ENCODE results near the gene NUAK1.
"Not testable (repeated sequence)": the region's sequence is repeated elsewhere in the genome, so short reads cannot be mapped to it uniquely, and the experiment has no call there.

NUAK1 gene

DNA sequence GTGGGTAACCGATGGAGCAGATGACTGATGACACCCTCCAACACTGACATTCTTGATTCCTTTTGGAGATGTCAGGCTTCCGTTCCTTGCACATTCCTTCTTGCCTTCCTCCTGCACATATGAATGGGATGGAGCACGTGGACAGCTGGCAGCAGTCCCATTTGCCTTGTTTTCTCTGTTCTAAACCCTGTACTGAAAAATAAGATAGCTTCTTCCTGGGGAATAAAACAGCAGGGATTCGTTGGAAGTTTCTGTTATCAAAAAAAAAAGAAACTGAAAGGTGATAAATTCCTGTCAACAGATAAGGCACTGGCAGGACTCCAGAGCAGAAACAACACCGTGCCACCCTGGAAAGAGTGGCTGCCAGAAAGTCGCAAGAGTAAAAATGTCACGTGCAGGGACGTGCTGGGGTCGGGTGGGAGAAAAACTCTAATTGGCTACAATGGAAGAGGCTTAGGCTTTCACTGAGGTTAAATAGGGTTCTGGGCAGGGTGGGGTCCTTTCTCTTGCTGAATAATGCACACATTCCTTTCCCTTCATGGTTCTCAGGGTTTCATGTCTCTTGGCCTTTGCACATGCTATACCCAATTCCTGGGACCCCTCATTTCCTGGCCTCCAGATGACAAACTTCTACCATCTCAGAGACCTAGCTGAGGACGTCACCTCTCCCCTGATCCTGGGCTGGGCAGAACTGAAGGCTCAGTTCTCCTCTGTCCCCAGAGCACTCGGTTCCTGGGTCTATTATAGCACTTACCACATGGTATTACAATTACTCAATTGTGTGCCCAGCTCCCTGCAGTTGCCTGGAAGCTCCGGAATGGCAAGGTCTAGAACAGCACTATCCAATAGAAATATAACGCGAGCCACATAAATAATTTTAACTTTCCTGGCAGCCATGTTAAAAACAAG lies 7.0 kb upstream of the NUAK1 start:
- DNase-seq, result no peak

DNA sequence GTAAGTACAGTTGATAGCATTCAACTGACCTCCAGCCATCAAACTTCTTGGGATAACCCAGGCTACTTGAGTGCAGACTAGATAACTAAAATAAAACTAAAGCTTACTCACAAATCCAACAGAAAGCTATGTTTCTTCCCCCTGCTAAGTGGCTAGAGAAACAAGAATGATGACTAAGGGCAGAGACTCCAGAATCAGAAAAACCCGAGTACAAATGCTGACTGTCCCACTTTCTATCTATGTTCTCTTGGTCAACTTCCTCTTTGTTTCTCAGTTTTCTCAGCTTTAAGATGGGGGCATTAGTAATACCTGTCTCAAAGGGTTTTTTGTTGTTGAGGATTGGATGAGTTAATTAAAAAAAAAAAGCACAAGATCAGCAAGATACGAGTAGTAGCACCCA lies 6.1 kb upstream of the NUAK1 start:
- DNase-seq, result no peak

DNA sequence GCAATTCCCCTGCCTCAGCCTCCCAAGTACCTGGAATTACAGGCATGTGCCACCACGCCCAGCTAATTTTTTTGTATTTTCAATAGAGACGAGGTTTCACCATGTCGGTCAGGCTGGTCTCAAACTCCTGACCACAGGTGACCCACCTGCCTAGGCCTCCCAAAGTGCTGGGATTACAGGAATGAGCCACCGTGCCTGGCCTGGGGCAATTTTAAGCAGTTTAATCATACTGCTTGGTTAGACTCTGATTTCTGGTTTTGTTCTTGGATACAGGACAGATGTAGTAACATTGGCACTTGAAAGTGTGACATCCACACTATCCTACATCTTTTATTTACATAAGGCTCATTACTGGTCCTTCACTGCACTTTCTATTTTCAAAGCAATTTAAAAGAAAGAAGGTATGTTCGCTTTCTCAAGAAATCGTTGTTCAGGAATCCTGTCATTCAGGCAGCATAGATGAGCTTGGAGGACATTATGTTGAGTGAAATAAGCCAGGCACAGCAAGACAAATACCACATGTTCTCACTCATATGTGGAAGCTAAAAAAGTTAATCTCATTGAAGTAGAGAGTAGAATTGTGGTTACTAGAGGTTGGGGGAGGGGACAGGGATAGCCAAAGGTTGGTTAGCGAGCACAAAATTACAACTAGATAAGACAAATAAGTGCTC lies 4.0 kb upstream of the NUAK1 start:
- DNase-seq, result no peak

DNA sequence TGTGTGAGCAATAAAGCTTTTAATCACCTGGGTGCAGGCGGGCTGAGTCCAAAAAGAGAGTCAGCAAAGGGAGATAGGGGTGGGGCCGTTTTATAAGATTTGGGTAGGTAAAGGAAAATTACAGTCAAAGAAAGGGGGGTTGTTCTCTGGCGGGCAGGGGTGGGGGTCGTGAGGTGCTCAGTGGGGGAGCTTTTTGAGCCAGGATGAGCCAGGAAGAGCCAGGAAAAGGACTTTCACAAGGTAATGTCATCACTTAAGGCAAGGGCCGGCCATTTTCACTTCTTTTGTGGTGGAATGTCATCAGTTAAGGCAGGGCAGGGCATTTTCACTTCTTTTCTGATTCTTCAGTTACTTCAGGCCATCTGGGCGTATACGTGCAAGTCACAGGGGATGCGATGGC lies 3.2 kb upstream of the NUAK1 start:
- not testable (repeated sequence) for DNase-seq

DNA sequence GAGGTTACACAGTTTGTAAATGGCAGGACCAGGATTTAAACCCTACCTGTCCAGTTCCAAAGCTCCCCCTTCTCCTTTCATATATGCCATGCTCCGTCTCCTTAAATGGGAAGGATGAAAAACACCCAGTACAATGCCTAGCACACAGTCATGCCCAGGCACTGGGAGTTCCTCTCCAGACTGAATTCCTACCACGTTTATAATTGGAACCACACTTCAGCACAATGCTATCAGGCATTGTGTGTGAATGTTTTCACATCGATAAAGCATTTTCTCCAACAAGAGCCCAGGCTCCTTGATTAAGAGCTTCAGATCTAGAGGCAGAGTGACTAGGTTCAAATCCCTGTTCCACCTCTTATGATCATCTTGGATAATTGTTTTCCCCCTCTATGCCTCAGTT lies 2.7 kb upstream of the NUAK1 start:
- DNase-seq, result no peak

DNA sequence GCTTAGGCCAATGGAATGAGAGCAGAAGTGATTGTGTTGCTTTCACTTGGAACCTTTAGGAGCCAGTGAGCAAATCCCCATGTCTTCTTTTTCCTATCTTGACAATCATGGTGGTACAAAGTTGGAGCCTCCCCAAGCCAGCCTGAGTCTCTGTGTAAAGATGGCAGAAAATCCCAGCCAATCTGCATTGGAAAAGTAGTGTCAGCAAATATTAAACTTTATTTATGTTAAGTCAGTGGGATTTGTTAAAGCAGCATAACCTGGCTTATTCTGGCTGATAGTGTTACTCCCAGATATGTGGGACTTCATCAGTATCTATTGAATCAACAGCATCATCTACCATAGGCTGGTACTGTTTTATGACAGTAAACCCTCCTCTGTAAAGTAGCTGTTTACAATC lies 2.2 kb upstream of the NUAK1 start:
- DNase-seq, result no peak

DNA sequence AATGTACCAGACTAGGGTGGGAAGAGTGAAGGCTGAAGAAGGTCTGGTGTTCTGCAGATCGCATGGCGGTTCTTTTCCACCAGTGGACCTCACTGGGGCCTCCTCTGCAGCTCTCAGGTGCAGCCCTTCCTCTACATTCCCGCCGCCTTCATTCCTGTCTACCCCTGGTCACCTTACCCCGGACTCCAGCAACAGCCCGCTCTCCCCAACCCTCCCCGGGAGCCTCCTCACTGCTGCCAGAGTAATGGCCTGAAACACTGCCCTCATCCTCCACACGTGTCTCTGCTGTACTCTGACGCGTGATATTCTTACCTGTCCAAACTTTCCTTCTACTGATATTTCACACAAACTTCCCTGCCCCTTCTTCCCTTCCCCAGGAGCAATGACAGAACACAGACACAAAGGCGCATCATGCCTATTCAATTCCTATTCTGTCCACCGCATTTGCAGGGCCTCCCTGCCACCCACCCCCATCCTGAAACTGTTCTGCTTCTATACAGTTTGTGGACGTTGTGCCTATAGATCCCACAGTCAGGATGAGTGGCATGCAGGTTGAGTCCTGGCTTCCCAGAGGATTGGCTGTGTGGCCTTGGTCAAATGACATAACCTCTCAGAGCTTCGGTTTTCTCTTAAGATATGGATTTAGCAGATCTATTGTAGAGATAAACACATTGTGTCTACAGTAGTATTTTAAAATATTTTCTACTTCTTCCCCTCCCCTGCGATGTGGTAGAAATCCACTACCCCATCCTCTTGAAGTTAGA lies 1.7 kb upstream of the NUAK1 start:
- no peak for DNase-seq

DNA sequence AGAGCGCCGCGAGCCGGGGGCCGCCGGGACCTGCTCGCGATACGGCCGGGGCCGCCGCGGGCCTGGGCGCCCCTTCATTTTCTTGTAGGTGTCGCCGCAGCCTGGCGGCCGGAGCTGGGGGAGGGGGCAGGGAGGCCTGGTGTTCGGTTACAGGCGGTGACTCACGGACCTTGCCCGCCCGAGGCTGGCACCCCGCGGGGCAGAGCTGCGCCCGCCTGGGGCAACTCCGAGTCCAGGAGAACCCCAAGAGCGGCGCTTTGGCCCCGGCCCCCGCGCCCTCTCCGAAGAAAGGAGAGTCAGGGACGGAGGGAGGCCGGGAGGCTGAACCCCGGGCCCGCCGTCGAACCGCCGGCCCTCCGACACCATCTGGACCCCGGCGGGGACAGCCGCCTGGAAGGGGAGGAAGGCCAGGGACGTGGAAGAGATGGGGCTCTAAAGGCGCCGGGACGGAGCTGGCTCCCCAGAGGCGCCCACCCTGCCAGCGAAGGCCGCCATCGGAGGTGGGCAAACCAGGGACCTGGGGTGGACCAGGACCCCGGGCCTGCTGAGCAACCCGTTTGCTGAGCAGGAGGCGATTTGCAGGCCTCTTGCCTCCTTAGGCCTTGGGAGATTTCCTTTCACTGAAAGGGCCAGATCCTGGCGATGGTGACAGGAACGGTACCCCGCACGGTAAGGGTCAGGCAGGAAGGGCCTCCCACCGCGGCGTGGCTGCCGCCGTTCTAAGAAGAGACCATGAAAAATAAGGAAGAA lies 843 bp upstream of the NUAK1 start:
- DNase-seq, result no peak

DNA sequence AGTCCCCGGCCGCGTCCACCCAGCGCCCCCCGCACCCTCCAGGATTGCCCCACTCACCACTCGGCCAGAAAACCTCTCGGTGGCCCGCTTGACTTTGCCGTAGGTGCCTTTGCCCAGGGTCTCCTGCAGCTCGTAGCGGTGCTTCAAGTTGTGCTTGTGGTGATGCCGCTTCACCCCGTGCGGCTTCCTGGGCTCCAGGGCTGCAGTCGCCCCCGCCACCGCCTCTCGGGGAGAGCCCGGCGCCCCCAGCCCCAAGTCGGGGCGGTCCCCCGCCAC lies 459 bp downstream of the NUAK1 start:
- no peak for DNase-seq

DNA sequence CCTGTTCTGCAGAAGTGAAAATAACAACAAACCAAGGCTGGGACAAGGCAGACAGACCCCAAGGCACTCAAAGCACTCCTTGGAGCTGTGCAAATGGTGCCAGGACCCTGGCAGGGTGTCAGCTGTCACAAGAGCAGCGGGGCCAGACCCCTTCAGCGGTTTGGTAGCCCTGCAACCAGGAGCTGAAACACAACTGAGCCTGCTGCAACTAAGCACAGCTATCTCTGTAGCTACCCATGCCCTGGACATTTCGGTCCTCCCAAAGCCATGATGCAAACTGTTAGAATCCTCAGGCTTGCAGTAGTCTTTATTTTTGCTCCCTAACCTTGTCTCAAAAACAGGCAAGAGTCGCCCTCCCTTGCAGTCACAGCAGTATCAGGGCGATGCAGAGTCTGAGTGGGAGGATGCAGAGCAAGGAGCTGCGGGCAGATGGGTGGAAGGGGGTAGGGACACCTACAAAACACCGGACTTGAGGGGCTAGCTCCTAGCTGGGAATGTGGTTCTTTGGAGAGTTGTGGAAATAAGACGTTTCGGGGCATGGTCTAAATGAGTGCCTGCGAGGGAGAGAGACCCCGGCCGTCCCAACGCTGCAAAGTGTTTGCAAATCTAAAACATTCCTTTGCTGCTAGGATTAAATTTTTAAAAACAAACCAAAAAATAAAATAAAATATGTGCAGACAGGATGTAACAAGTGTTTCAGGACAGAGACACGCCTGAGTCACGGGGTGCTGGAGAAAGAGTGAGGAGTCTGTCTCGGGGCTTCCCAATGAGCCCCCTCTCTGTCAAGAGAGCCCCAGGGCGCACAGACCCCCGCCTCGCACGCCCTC lies 1.0 kb downstream of the NUAK1 start:
- DNase-seq, result no peak

DNA sequence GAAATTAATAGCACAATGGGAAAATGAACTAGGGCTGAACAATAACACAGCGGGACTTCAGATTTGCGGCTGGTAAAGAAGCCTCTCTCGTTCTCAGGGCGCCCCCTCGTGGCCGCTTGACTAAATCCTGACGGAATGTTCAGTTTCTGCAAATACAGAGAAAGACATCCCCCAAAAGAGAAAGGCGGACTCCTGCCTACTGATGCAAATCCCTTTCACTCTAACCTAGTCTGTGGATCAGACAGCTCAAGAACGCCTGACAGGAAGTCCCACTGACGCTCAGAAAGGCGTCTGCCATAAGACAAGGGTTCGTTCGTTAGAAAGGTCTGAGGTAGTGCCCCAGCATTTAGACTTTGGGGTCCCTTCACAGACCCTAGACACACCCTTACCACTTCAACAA lies 2.5 kb downstream of the NUAK1 start:
- DNase-seq, result no peak

DNA sequence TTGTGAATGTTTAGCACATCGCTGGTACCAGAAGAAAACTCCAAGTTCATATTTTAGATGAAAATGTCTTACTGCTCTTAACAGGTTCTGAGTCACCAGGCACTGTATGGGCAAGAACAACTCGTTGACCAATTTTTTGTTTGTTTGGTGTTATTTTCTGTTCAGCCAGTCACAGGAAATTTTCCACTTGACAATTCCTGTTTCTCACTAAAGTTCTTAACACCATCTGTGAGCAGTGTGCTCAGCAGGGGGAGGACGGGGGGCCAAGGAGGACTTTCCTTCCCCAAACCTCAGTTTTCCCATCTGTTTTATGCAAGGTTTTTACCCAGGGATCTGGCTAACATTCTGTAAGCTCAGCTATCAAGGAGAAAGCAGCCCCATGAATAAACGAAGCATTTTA lies 3.0 kb downstream of the NUAK1 start:
- DNase-seq, result no peak

DNA sequence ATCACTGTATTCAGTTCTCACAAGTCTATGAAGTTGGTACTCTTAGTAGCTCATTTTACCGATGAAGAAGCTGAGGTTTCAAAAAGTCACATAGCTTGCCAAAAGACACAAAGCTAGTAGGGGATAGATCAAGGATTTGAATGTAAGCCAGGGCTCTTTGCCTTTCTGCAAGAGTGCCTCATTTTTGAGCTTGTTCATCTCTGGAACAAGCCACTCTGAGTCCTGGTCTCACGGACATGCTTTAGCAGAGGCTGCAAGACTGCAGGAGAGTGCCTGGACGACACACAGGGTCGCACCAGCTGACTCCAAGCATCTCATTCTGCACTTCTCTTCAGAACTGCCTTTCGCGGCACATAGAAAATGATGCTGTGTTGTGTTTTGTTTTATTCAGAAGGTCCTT lies 3.7 kb downstream of the NUAK1 start:
- DNase-seq, result no peak

DNA sequence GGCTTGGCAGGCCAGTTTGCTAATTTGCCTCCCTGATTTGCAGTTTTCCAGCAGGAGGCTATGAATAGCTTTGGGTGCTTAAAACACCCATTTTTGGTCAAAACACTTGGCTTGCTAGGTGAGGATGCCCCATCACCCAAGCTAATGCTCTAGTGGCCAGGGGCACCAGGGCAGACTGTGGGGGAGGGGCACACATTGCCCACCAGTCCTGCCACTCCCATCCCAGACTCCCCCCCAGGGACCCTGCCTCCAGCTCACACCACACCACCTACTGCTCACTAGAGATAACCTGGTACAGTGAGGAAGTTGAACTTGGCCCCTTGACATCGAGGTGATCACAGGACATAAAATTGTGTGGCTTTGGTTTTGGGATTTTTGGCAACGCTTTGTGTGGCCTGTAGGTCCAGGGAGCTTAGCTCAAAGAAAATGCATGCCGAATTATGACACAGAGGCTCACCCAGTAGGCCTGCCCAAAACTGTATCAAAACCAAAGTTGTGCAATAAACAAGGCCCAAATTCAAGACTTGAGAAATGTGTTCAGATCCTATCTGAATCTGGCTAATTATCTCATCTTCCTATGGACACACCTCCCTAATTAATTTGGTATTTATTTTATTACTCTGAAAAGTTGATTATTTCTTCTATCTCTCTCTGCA lies 4.3 kb downstream of the NUAK1 start:
- no peak for DNase-seq

DNA sequence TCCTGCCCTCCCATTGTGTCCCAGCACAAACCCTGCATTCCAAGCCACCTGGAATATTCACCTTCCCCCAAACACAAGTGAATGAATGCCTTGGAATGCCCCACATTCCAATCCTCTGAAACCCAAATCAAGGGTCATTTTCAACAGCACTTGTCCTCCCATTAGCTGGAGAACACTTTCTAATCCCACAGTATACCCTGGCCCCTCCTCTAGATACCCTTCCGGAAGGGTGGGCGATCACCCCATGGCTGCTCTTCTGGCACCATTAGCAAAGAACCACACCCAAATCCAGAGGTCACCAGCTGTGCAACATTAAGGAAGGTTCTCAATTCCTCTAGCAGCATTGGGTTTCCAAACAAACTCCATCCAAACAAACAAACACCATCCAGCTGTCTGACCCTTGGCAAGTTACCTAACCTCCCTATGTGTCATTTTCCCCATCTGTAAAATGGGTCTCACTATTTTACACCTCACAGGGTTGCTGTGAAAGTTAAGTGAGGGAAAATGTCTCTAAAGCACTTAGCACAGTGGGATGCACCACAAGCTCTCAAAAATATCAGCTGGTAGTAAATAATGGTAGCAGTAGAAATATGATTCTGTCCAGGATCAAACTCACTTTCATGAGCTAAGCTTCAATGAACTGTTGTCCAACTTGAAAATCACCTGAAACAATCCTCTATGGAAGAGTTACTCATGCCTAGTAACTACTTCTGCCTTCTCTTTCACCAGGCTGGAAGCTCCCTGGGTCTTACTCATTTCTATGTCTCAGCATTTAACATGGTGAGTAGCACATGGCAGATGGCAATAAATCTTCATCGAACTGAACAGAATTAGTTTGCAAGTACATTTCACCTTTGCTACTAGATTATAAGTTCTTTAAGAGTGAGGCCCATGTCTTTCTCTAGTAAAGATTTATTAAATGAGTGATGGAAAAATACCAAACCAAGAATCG lies 5.3 kb downstream of the NUAK1 start:
- DNase-seq, result no peak

DNA sequence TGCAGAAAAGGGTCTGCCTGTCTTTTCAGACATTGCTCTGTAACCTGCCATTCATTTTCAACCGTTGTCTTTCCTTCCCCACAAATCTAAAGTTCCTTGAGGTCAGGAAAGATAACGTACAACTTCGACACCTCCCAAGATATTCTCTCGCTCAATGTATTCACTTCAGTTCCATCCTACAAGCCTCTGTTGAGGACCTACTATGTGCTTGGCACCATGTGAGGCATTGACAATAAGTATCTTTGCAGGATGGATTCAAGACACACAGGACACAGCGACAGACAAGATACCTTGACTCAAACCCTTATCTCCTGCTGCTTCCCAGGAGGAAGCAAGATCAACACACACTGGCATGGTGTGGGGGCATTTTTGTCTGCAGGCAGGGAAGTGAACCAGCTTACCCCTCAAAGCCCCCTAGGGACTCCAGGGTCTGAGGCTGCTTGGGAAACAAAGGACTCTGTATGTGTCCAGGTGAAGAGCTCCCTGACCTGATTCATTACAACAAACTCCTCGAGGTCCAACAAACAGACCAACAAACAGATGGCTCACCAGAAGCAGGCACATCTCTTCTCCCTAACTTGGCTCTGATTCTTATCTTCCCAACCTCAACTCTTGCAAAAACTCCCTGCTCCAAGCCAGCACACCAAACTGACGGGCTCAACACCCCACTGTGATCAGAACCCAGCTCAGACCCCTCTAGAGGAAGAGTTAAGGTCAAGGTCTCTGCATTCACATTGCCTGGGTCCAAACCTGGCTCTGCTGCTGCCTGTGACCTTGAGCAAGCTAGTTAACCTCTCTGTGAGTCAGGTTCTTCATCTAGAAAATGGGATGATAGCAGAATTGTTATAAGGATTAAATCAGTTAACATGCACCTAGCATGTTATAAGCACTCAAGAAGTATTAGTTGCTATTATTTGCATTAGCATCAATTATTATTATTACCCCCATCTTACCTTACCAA lies 6.3 kb downstream of the NUAK1 start:
- DNase-seq, result no peak

DNA sequence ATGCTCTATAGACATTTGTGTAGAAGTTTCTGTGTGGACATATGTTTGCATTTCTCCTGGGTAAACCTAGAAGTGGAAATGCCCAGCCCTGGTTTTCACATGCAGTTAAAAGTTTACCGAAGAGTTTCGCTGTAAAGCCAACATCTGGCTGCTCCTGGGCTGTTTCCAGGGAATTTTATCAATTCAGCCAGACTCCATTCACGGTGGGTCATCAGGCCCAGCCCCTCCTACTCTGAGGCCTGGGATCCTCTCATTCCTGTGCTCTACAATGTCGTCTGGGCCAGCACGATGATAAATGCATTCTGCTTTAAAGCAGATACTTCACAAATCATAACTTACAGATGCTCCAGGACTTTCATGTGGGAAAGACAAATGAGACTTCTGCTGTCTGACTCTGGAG lies 7.1 kb downstream of the NUAK1 start:
- DNase-seq, result no peak

DNA sequence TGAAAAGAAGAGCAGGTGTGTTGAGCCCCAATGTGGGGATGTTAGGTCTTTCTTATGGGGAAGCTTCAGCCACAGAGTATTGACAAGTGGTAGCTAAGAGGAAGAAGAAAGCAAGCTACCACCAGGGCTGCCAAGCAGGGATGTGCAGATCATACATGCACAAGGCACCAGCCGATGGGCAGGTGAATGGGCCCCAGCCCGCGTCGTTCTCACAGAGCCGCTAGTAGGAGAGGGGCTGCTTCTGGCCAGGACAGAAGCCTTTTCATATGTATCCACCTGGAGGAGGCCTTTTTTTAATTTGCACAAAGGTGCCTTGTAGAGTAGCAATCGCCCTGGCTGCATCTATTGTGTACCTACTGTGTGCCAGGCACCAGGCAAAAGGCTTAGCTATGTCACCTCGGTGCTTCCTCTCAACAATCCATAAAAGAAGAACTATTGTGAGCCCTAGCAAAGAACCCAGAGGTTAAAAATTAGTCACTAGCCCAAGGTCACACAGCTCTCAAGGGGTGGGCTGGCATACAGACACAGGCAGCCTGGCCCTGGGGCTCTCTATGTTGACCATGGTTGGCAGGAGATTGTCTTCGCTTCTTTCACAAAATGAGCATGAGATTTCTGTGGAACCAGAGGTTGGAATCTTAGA lies 8.2 kb downstream of the NUAK1 start:
- DNase-seq, result no peak

Data from cortex of kidney (tissue), 1 donor.